Natural killer cell treated with Interleukin-12 subunit alpha and Interleukin-12 subunit beta and Interleukin-15 and Interleukin-18, amount 100 ng/mL, for 72 hours (primary cell): Measurements from ENCODE around the gene ZNF207. TPM values are rescaled to one million over a fixed set of nuclear protein-coding genes. Genes with fewer than 3 reads are reported as not detected.
"Not testable (repeated sequence)": the region's sequence is repeated elsewhere in the genome, so short reads cannot be mapped to it uniquely, and the experiment has no call there.

ENCODE experiments used
- ATAC-seq, 2 donors: fragments of 150-1000 bp; cut with Tn5 transposase in 1 of 2; sonication (Bioruptor Pico), chemical (Tn5 transposase) in 1 of 2; 2 replicates each; pipeline ENCODE4 v1.10.0; 2021
- DNase-seq: peaks from one replicate; pipeline ENCODE4 v3.0.0; 2022; ENCODE audit warnings: low spot score
- H3K27ac Mint-ChIP-seq, 2 donors: 1 replicate in 1 of 2; 2 replicates in 1 of 2; pipeline ENCODE4 v1.8.0; 2022; ENCODE audit warnings: mixed read lengths in 2 of 2, mild to moderate bottlenecking in 1 of 2, moderate library complexity in 1 of 2
- H3K27me3 Mint-ChIP-seq, 2 donors: 1 replicate in 1 of 2; 2 replicates in 1 of 2; pipeline ENCODE4 v1.8.0; 2022; ENCODE audit warnings: mixed read lengths in 2 of 2
- H3K36me3 Mint-ChIP-seq: one replicate; pipeline ENCODE4 v1.8.0; 2022; ENCODE audit warnings: mixed read lengths
- H3K4me1 Mint-ChIP-seq, 2 donors: 1 replicate in 1 of 2; 2 replicates in 1 of 2; pipeline ENCODE4 v1.8.0; 2022; ENCODE audit warnings: low read depth in 2 of 2, mixed read lengths in 2 of 2, mild to moderate bottlenecking in 1 of 2
- H3K4me3 Mint-ChIP-seq: one replicate; pipeline ENCODE4 v1.8.0; 2022; ENCODE audit warnings: mixed read lengths
- H3K9me3 Mint-ChIP-seq: 2 replicates; pipeline ENCODE4 v1.8.0; 2022; ENCODE audit warnings: mixed read lengths
- total RNA-seq, 2 donors: library from RNA; stranded (reverse); gene quantifications; one replicate each; pipeline ENCODE4 v1.2.3, GENCODE V29; 2022

Gene ZNF207
- total RNA-seq, 2 donors from 2014 or later: 311 to 319 TPM

GRCh38 chr17:32383926-32384434, 34.0 kb downstream of the ZNF207 start:
- Mint-ChIP-seq H3K27ac (no peak overlapping the region), H3K36me3 (peaks cover 13% of the 10 kb centered on the region), H3K4me3 (no peak overlapping the region), H3K27me3 (no peaks in the 10 kb centered on the region), H3K4me1 (peaks cover 7 to 18% of the 10 kb centered on the region in 2 donors), H3K9me3 (no peaks in the 10 kb centered on the region)
- DNase-seq: no peak
- ATAC-seq: no peak

GRCh38 chr17:32385121-32385520, 35.2 kb downstream of the ZNF207 start:
- H3K4me1 Mint-ChIP-seq: peaks cover 7 to 21% of the 10 kb centered on the region in 2 donors
- DNase-seq: no peak
- H3K27ac Mint-ChIP-seq: no peak overlapping the region
- no peaks in the 10 kb centered on the region for H3K9me3 Mint-ChIP-seq
- peaks cover 13% of the 10 kb centered on the region for H3K36me3 Mint-ChIP-seq
- no peak overlapping the region for H3K4me3 Mint-ChIP-seq
- ATAC-seq: no peak
- H3K27me3 Mint-ChIP-seq: no peaks in the 10 kb centered on the region

GRCh38 chr17:32385971-32386370, 36.0 kb downstream of the ZNF207 start:
- Mint-ChIP-seq H3K4me3 (no peak overlapping the region), H3K27ac (peak overlapping the region in 1 of 2 donors; percentile 13), H3K9me3 (no peaks in the 10 kb centered on the region)

GRCh38 chr17:32386844-32387243, 36.9 kb downstream of the ZNF207 start:
- Mint-ChIP-seq H3K27me3 (no peaks in the 10 kb centered on the region), H3K4me3 (no peak overlapping the region), H3K4me1 (peaks cover 7 to 21% of the 10 kb centered on the region in 2 donors), H3K9me3 (no peaks in the 10 kb centered on the region), H3K36me3 (peaks cover 6% of the 10 kb centered on the region), H3K27ac (peak overlapping the region in 1 of 2 donors; percentile 13)
- DNase-seq (no peak), ATAC-seq (no peak)

More at GRCh38 chr17:32385971-32386370, 36.0 kb downstream of the ZNF207 start:
- Mint-ChIP-seq H3K27me3 (no peaks in the 10 kb centered on the region), H3K4me1 (peaks cover 7 to 21% of the 10 kb centered on the region in 2 donors), H3K36me3 (peaks cover 7% of the 10 kb centered on the region)
- no peak for ATAC-seq
- no peak for DNase-seq

- H3K4me1 Mint-ChIP-seq: peaks cover 0 to 13% of the 10 kb centered on the region in 2 donors
- H3K9me3 Mint-ChIP-seq, H3K4me3 Mint-ChIP-seq, H3K27me3 Mint-ChIP-seq, H3K36me3 Mint-ChIP-seq, ATAC-seq, DNase-seq, H3K27ac Mint-ChIP-seq: not testable (repeated sequence)
Measured at GRCh38 chr17:32388128-32388527, 38.2 kb downstream of the ZNF207 start.

- Mint-ChIP-seq H3K4me1 (peaks cover 4 to 13% of the 10 kb centered on the region in 2 donors), H3K36me3 (no peaks in the 10 kb centered on the region), H3K27me3 (no peaks in the 10 kb centered on the region), H3K9me3 (no peaks in the 10 kb centered on the region), H3K27ac (no peak overlapping the region), H3K4me3 (no peak overlapping the region)
- ATAC-seq (no peak), DNase-seq (no peak)
Measured at GRCh38 chr17:32388613-32389459, 38.9 kb downstream of the ZNF207 start.

GRCh38 chr17:32393904-32394303, 43.9 kb downstream of the ZNF207 start:
- Mint-ChIP-seq H3K9me3 (no peaks in the 10 kb centered on the region), H3K4me3 (no peak overlapping the region), H3K4me1 (peaks cover 9 to 11% of the 10 kb centered on the region in 2 donors), H3K36me3 (no peaks in the 10 kb centered on the region), H3K27ac (peak overlapping the region in 1 of 2 donors; percentile 17), H3K27me3 (no peaks in the 10 kb centered on the region)
- DNase-seq (no peak), ATAC-seq (no peak)

GRCh38 chr17:32396343-32396742, 46.4 kb downstream of the ZNF207 start:
- Mint-ChIP-seq H3K27ac (peak overlapping the region in 1 of 2 donors; percentile 53), H3K27me3 (no peaks in the 10 kb centered on the region), H3K9me3 (no peaks in the 10 kb centered on the region), H3K4me3 (no peak overlapping the region), H3K4me1 (peaks cover 9 to 10% of the 10 kb centered on the region in 2 donors), H3K36me3 (no peaks in the 10 kb centered on the region)
- ATAC-seq (no peak), DNase-seq (no peak)

GRCh38 chr17:32398946-32399345, 49.0 kb downstream of the ZNF207 start:
- H3K9me3 Mint-ChIP-seq: no peaks in the 10 kb centered on the region
- peak overlapping the region in 1 of 2 donors; percentile 24 for H3K27ac Mint-ChIP-seq
- no peaks in the 10 kb centered on the region for H3K36me3 Mint-ChIP-seq
- H3K4me1 Mint-ChIP-seq: peaks cover 4 to 6% of the 10 kb centered on the region in 2 donors
- DNase-seq (no peak), ATAC-seq (no peak)
- H3K4me3 Mint-ChIP-seq: no peak overlapping the region
- no peaks in the 10 kb centered on the region for H3K27me3 Mint-ChIP-seq

- H3K27ac Mint-ChIP-seq, H3K27me3 Mint-ChIP-seq, H3K4me1 Mint-ChIP-seq, ATAC-seq, H3K9me3 Mint-ChIP-seq, DNase-seq, H3K36me3 Mint-ChIP-seq, H3K4me3 Mint-ChIP-seq: not testable (repeated sequence)
Measured at GRCh38 chr17:32410085-32410484, 60.1 kb downstream of the ZNF207 start.

- Mint-ChIP-seq H3K27me3 (no peaks in the 10 kb centered on the region), H3K36me3 (peaks cover 8% of the 10 kb centered on the region), H3K4me1 (no peaks in the 10 kb centered on the region), H3K4me3 (no peak overlapping the region), H3K27ac (no peak overlapping the region), H3K9me3 (peaks cover 6% of the 10 kb centered on the region)
- no peak for DNase-seq
- ATAC-seq: no peak
Measured at GRCh38 chr17:32426894-32427293, 76.9 kb downstream of the ZNF207 start.

GRCh38 chr17:32429598-32429997, 79.6 kb downstream of the ZNF207 start:
- ATAC-seq (no peak), DNase-seq (no peak)
- no peaks in the 10 kb centered on the region for H3K4me1 Mint-ChIP-seq
- H3K36me3 Mint-ChIP-seq: peaks cover 8% of the 10 kb centered on the region
- no peaks in the 10 kb centered on the region for H3K27me3 Mint-ChIP-seq
- peaks cover 6% of the 10 kb centered on the region for H3K9me3 Mint-ChIP-seq
- no peak overlapping the region for H3K27ac Mint-ChIP-seq
- no peak overlapping the region for H3K4me3 Mint-ChIP-seq
